Breast epithelium (tissue), 4 donors: ENCODE data around the gene GABRD. TPM values are rescaled to one million over a fixed set of nuclear protein-coding genes. Genes with fewer than 3 reads are reported as not detected.

Experiments used
- DNase-seq, 2 donors: peaks; one replicate each; pipeline ENCODE4 v3.0.0-alpha.2; 2019; ENCODE audit warnings: low spot score in 2 of 2
- H3K27ac ChIP-seq, 2 donors: fragments of 200-600 bp; sonication (generic) in 1 of 2; one replicate each; pipeline ENCODE4 v1.5.1; 2016 to 2019; ENCODE audit warnings: mild to moderate bottlenecking in 1 of 2
- H3K27me3 ChIP-seq, 2 donors: fragments of 200-600 bp; sonication (generic) in 1 of 2; one replicate each; pipeline versions ENCODE4 v1.5.1 to v1.6.0; 2017 to 2019; ENCODE audit warnings: control low read depth in 1 of 2, mild to moderate bottlenecking in 1 of 2
- H3K36me3 ChIP-seq: fragments of 200-600 bp; one replicate; pipeline ENCODE4 v1.5.1; 2019
- H3K4me1 ChIP-seq, 2 donors: fragments of 200-600 bp; sonication (generic); one replicate each; pipeline ENCODE4 v1.5.1; 2016 to 2019; ENCODE audit warnings: control low read depth in 1 of 2
- H3K4me3 ChIP-seq, 3 donors: fragments of 200-600 bp; sonication (generic); 1 replicate in 2 of 3; 2 replicates in 1 of 3; pipeline ENCODE4 v1.5.1; 2016 to 2019; ENCODE audit warnings: mild to moderate bottlenecking in 3 of 3, moderate library complexity in 2 of 3
- H3K9me3 ChIP-seq, 2 donors: fragments of 200-600 bp; sonication (generic) in 1 of 2; one replicate each; pipeline ENCODE4 v1.5.1; 2016 to 2019; ENCODE audit warnings: control low read depth in 1 of 2
- POLR2A ChIP-seq: fragments of 450-650 bp; IDR thresholded peaks from one replicate; pipeline ENCODE4 v1.6.1; 2016; ENCODE audit warnings: antibody characterized with exemption, mild to moderate bottlenecking, moderate library complexity
- POLR2AphosphoS5 ChIP-seq, 3 donors: sonication (generic); formaldehyde crosslinking; IDR thresholded peaks; one replicate each; pipeline ENCODE4 v1.6.1; 2017; ENCODE audit warnings: antibody characterized with exemption in 3 of 3
- intact Hi-C: fragments of 100-400 bp; cut with DNase I; formaldehyde crosslinking; loops from one replicate; pipeline ENCODE4 v1.15.1; 2023; ENCODE audit warnings: low total_unique reads
- total RNA-seq, 3 donors: library from RNA; depleted of rRNA; stranded (reverse); fragments of >200 nt; gene quantifications; one replicate each; pipeline ENCODE4 v1.1.0, GENCODE V29; 2016
- TF ChIP-seq, protein P1 (sequence below), 3 donors: fragments of 450-650 bp; IDR thresholded peaks; one replicate each; pipeline ENCODE4 v1.5.1; 2016 to 2017; ENCODE audit warnings: antibody characterized with exemption in 3 of 3, mild to moderate bottlenecking in 3 of 3, moderate library complexity in 3 of 3

The GABRD gene
- total RNA-seq, 3 donors from 2014 or later, result not detected

DNA sequence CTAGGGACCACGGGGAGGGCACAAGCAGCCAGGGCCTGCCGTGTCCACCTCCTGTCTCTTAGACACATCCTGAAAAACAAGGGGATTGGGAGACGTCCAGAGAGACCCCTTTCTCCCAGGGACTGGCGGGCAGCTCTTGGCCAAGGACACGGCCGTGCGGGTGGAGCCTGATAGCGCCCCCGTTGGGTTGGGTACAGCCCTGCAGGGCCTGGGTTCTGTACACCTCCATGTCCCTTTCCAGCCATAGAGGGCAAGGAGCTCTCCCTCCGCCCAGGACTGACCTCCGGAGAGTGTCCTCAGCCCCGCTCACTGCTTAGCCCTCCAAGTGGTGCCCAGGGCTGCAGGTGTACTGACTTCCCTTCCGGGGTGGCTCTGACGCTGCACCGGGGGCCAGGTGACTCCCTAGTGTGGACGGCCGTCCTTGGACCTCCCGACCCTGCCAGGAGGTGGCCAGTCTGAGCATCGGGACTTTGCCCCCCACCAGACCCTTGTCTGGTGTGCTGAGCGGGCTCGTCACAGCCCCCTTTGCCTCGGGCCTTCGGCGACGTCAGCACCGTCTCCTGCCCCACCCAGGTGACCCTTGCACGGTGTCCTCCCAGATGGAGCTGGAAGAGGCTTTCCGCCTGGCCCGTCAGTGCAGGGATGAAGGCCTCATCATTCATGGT, 36.9 kb downstream of the GABRD start:
- TF ChIP-seq, protein P1, sequence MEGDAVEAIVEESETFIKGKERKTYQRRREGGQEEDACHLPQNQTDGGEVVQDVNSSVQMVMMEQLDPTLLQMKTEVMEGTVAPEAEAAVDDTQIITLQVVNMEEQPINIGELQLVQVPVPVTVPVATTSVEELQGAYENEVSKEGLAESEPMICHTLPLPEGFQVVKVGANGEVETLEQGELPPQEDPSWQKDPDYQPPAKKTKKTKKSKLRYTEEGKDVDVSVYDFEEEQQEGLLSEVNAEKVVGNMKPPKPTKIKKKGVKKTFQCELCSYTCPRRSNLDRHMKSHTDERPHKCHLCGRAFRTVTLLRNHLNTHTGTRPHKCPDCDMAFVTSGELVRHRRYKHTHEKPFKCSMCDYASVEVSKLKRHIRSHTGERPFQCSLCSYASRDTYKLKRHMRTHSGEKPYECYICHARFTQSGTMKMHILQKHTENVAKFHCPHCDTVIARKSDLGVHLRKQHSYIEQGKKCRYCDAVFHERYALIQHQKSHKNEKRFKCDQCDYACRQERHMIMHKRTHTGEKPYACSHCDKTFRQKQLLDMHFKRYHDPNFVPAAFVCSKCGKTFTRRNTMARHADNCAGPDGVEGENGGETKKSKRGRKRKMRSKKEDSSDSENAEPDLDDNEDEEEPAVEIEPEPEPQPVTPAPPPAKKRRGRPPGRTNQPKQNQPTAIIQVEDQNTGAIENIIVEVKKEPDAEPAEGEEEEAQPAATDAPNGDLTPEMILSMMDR (IDR thresholded peaks at IDR 0.05), result no peak
- TF ChIP-seq POLR2A, result no peak
- Histone ChIP-seq H3K4me3 (no peak overlapping the region), H3K36me3 (no peaks in the 10 kb centered on the region), H3K9me3 (no peaks in the 10 kb centered on the region), H3K27ac (no peak overlapping the region), H3K4me1 (no peaks in the 10 kb centered on the region), H3K27me3 (no peaks in the 10 kb centered on the region)
- intact Hi-C loops, result loop anchor here (10.0 kb wide), 1 partner anchor 549 kb away; no protein-coding TSS in a partner anchor
- no peak for DNase-seq

DNA sequence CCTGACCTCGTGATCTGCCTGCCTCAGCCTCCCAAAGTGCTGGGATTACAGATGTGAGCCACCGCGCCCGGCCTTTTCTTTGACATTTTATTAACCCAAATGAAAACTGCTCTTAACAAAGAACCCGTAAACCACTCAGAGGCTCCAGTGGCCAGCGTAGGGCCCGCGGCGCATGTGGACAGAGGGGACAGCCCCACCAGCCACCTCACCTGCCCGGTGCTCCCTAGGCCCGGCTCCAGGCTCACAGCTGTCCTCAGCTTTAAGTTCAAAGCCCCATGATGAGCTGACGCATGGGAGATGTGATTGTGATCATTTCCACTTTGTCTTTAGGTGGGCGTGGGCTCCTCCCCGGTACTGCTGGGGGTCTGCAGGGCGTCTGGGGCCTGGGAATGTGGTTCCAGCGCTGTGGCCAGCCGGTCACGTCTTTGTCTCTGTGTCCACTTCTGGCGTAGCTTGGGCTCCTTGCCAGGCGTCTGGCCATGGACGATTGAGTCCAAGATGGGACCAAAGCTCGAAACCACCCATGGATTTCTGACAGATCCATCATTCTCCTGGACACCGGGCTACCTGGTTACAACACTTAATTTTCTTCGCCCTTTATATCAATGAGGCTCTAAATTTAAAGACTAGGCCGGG, 37.9 kb downstream of the GABRD start:
- Histone ChIP-seq H3K4me1 (no peaks in the 10 kb centered on the region), H3K4me3 (no peak overlapping the region), H3K27ac (no peak overlapping the region), H3K36me3 (no peaks in the 10 kb centered on the region), H3K9me3 (no peaks in the 10 kb centered on the region), H3K27me3 (no peaks in the 10 kb centered on the region)
- DNase-seq, result no peak
- TF ChIP-seq, protein P1 (IDR thresholded peaks at IDR 0.05), result no peak
- TF ChIP-seq POLR2A, result no peak
- TF ChIP-seq POLR2AphosphoS5 (IDR thresholded peaks at IDR 0.05), result no peak
- intact Hi-C loops, result loop anchor here (10.0 kb wide), 1 partner anchor 548 kb away; no protein-coding TSS in a partner anchor

DNA sequence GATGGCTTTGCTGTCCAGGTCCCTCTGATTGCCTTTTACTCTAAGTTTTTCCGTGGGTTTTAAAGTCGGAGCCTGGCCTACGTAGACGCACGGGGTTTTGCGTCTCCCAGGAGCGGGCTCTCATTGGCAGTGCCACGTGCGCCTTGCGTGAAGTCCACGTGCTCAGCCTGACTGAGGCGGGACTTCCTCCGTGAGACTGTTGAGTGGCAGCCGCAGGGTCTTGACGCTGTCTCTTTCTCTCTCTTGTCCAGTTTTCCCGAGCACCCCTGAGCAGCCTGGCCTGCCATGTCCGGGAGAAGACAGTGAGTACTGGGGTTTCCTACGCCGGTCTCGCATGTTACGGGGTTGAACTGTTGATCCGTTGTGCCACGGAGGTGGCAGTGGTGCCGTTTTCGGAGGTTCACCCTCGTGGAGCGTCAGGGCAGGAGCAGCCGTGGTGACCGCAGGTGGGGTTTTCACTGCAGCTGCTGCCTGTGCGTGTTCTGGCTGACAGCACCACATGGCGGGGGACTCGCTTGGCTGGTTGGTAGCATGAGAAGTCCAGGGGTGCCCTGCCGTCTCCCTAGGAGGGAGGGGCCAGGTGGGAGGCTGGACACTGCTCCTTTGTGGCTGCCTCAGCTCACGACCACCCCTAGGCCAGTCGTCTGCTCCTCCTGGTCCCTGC, 40.3 kb downstream of the GABRD start:
- Histone ChIP-seq H3K27ac (no peak overlapping the region), H3K36me3 (no peaks in the 10 kb centered on the region), H3K4me1 (no peaks in the 10 kb centered on the region), H3K27me3 (no peaks in the 10 kb centered on the region), H3K9me3 (peaks cover 0 to 2% of the 10 kb centered on the region in 2 donors), H3K4me3 (no peak overlapping the region)
- TF ChIP-seq POLR2A (no peak), POLR2AphosphoS5 (IDR thresholded peaks at IDR 0.05) (no peak)
- TF ChIP-seq, protein P1 (IDR thresholded peaks at IDR 0.05), result no peak
- intact Hi-C loops, result loop anchor here (10.0 kb wide), 1 partner anchor 545 kb away; no protein-coding TSS in a partner anchor
- no peak for DNase-seq

DNA sequence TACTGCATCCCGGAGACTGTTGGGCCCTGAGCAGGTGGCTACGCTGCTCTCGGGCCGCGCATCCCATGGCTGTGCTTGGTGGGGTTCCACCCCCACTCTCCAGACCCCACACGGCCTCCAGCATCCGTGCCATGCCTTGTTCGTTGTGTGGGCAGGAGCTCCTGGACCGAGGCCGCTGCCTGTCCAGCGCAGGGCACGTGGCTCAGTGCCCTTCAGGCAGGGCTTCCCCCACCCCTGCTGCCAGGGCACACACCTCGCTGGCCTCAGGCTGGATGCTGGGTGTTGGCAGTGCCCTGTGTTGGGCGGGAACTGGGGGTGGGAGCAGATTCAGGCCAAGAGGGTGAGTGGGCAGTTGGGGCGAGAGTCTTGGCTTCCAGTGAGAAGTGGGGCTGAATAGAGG, 40.9 kb downstream of the GABRD start:
- Histone ChIP-seq H3K9me3 (peaks cover under 1 to 8% of the 10 kb centered on the region in 2 donors), H3K27me3 (no peaks in the 10 kb centered on the region), H3K36me3 (no peaks in the 10 kb centered on the region), H3K4me1 (no peaks in the 10 kb centered on the region), H3K4me3 (no peak overlapping the region), H3K27ac (no peak overlapping the region)
- TF ChIP-seq POLR2A, result no peak
- TF ChIP-seq, protein P1 (IDR thresholded peaks at IDR 0.05), result no peak
- no peak for TF ChIP-seq POLR2AphosphoS5 (IDR thresholded peaks at IDR 0.05)
- DNase-seq, result no peak
- intact Hi-C loops, result no loop called here

DNA sequence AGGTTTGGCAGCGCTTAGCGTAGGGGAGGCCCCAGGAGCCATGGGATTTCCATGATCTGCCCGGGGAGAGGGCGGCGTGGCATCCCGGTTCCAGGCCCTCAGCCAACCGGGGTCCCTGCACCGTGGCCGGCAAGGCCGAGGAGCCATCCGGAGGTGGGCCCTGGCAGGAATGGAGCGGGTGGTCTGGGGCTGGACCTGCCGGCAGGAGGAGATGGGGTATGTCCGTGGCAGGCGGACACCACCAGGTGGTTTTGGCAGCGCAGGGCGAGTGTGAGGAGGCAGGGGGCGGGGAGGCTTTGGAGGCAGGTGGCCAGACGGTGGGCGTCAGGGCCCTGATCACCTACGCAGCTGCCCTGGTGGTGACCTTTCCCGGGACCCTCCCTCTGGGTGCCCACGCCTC, 41.4 kb downstream of the GABRD start:
- Histone ChIP-seq H3K36me3 (no peaks in the 10 kb centered on the region), H3K4me3 (no peak overlapping the region), H3K27me3 (no peaks in the 10 kb centered on the region), H3K9me3 (peaks cover 5 to 8% of the 10 kb centered on the region in 2 donors), H3K27ac (no peak overlapping the region), H3K4me1 (no peaks in the 10 kb centered on the region)
- no peak for DNase-seq
- intact Hi-C loops, result no loop called here
- TF ChIP-seq, protein P1 (IDR thresholded peaks at IDR 0.05), result no peak
- TF ChIP-seq POLR2AphosphoS5 (IDR thresholded peaks at IDR 0.05), result no peak
- no peak for TF ChIP-seq POLR2A
